ENCODE measurements around the gene SYNGAP1.
"Not testable (repeated sequence)": the region's sequence is repeated elsewhere in the genome, so short reads cannot be mapped to it uniquely, and the experiment has no call there.

SYNGAP1 gene

DNA sequence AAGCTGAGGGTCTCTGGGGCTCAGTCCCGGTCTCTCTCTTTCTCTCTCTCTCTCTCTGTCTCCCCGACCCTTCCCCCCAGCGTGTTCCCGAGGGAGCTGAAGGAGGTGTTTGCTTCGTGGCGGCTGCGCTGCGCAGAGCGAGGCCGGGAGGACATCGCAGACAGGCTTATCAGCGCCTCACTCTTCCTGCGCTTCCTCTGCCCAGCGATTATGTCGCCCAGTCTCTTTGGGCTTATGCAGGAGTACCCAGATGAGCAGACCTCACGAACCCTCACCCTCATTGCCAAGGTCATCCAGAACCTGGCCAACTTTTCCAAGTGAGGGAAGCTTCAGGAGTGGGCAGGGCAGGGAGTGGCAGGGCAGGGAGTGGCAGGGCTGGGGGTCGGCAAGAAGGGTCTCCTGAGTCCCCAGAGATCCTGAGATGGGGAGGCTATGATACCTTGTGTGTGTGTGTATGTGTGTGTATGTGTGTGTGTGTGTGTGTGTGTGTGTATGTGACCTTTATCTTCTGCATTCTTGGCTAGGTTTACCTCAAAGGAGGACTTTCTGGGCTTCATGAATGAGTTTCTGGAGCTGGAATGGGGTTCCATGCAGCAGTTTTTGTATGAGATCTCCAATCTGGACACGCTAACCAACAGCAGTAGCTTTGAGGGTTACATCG lies 20.9 kb downstream of the SYNGAP1 start:
- DNase-seq = no peak

DNA sequence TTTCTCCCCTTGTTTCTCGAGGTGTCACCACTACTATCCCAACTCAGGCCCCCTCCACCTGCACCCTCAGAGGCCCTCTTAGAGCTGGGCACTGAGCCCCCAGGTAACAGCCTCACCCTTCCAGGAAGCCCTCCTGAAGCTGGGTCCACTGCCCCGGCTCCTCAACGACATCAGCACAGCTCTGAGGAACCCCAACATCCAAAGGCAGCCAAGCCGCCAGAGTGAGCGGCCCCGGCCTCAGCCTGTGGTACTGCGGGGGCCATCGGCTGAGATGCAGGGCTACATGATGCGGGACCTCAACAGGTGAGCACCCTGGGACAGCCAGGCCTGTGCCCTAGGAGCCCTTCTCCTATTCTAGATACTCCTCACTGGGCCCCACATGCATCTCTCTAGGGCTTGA lies 21.6 kb downstream of the SYNGAP1 start:
- no peak for DNase-seq

DNA sequence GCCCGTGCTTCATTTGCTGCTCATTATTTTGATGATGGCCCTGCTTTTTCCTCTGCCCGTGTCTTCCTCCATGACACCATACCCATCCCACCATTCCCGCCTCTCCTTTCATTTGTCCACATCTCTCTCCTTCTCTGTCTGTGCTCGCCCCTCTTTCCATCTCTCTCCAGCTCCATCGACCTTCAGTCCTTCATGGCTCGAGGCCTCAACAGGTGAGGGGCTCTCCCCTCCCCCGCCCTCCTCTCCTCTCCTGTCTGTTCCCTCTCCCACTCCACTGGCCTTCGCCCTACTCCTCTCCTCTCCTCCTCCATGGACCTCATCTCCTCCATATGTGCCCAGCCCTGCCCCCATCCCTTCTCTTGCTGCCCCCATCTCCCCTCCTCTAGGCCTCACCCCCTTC lies 22.4 kb downstream of the SYNGAP1 start:
- DNase-seq = no peak

DNA sequence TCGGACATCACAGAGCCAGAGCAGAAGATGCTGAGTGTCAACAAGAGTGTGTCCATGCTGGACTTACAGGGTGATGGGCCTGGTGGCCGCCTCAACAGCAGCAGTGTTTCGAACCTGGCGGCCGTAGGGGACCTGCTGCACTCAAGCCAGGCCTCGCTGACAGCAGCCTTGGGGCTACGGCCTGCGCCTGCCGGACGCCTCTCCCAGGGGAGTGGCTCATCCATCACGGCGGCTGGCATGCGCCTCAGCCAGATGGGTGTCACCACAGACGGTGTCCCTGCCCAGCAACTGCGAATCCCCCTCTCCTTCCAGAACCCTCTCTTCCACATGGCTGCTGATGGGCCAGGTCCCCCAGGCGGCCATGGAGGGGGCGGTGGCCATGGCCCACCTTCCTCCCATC lies 23.2 kb downstream of the SYNGAP1 start:
- no peak for DNase-seq

DNA sequence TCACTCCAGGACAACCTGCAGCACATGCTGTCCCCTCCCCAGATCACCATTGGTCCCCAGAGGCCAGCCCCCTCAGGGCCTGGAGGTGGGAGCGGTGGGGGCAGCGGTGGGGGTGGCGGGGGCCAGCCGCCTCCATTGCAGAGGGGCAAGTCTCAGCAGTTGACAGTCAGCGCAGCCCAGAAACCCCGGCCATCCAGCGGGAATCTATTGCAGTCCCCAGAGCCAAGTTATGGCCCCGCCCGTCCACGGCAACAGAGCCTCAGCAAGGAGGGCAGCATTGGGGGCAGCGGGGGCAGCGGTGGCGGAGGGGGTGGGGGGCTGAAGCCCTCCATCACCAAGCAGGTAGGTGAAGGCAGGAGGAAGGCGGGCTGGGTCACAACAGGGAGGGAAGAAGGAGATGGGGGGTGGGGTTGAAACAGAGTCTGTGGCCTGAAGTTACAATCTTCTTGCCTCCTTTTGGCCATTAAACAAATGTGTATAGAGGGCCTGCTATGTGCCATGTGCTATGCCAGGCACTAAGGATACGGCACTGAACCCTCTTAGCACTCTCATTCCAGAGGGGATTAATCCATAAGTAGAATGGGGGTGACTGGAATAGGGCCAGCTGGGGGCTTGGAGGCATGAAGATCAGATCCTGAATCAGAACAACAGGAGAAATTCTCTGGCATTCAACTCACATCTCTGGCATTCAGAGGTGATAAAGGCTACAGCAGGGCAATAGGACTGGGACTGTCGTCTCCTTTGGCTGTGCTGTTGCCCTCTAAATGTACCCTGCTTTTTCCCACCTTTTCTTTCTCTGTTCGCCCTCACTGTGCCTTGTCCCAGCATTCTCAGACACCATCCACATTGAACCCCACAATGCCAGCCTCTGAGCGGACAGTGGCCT lies 24.0 kb downstream of the SYNGAP1 start:
- DNase-seq = no peak

DNA sequence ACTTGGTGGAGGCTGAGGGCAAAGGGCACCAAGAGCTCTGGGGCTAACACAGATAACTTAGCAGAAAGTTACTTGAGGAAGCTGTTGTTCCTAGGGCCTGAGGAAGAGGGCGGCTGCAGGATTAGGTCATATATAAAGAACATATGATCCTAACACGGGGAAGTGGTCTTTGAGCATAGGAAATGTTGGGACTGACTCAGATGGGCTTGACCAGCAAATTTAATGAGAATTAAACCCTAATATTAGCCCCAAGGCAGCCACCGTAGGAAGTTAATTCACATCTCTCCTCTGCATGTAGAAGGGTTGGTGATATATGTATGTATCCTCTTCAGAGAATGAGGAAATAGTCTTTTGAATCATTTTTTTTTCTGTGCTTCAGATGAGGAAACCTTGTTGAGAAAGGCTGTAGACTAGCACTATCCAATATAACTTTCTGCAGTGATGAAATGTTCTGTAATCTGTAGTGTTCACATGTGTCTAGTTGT lies 25.3 kb downstream of the SYNGAP1 start:
- DNase-seq = no peak

DNA sequence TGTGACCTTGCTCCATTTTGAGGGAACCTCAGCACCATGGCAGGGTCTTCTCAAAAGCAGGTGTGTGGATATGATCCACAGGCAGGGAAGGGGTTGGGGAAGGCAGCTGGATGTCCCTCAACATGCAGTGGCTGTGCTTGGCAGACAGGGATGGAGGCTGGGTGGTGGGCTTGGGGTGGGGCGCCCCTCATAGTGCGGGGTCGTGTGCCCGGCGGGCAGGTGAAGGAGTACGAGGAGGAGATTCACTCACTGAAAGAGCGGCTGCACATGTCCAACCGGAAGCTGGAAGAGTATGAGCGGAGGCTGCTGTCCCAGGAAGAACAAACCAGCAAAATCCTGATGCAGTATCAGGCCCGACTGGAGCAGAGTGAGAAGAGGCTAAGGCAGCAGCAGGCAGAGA lies 26.5 kb downstream of the SYNGAP1 start:
- DNase-seq = no peak

DNA sequence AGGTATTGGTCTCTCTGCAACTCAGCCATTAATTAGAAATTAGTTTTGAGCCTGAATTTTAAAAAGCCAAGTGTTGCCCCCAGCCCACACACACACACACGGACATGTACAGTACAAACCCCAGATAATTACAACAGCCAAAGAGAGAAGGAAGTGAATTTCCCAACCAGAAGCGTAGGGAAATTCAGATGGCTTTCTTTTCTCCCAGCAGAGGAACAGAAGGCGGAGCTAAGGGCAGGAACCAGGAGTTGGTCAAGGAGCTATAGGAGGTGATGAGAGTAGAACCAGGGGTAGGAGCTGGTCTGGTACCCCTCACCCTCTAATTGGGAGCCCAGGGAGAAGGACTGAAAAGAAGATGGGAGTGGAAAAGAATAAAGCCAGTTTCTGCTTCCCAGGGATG lies 30.6 kb downstream of the SYNGAP1 start:
- no peak for DNase-seq

DNA sequence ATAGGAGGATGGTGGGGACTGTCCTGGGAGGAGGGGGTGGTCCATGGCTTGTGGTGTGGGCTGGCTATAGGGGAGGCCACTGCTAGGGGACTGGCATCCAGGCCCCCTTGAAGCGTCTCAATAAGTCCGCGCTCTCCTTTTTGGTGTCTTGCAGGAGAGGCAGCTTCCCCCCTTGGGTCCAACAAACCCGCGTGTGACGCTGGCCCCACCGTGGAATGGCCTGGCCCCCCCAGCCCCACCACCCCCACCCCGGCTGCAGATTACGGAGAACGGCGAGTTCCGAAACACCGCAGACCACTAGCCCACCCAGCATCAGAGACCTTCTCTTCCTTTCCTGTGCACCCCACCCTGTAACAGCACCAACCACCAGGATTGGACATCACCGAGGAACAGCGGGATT lies 31.7 kb downstream of the SYNGAP1 start:
- DNase-seq = no peak

DNA sequence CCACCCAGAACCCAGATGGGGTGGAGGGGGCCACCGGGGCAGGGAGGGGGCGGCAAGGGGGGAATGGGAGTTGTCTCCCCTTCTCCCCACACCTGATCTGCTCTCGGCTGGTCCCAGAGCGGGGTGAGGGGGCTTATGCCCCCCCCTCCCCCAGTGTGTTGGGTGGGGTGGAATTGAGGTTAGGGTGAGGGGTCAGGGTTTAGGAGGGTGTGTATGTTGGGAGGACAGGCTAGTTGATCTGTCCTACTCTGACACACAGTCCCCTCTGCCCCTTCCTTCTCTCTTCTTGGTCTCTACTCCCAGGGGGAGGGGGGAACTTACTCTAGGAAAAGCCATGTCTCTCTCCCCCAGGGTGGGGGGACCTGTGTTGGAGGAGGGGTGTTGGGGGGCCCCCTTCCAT lies 32.6 kb downstream of the SYNGAP1 start:
- no peak for DNase-seq

DNA sequence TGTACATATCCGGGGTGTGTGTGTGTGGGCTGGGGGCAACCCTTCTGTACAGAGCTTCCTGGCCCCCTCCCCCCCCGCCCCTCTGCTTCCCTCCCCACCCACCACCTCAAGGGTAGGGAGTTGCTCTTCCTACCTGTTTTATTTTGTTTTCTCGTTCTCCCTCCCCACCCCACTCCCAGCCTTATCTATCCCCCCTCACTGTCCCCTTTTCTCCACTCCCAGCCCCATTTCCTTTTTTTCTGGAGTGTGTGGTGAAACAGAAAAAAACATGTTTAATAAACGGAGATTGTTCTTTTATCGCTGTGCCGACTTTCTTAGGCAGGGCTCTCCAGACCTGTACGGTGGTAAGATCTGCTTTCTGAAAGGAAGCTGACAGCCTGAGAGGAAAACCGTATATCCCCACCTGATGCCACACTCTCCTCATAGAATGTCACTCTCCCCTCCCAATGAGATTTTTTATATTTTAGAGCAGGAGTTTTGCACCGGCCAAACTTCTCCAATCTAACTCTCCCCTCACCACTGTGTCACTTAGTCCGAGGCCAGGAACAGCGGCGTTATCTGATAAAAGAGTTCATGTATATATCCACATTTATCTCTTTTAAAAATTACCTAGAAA lies 33.6 kb downstream of the SYNGAP1 start:
- DNase-seq = no peak

DNA sequence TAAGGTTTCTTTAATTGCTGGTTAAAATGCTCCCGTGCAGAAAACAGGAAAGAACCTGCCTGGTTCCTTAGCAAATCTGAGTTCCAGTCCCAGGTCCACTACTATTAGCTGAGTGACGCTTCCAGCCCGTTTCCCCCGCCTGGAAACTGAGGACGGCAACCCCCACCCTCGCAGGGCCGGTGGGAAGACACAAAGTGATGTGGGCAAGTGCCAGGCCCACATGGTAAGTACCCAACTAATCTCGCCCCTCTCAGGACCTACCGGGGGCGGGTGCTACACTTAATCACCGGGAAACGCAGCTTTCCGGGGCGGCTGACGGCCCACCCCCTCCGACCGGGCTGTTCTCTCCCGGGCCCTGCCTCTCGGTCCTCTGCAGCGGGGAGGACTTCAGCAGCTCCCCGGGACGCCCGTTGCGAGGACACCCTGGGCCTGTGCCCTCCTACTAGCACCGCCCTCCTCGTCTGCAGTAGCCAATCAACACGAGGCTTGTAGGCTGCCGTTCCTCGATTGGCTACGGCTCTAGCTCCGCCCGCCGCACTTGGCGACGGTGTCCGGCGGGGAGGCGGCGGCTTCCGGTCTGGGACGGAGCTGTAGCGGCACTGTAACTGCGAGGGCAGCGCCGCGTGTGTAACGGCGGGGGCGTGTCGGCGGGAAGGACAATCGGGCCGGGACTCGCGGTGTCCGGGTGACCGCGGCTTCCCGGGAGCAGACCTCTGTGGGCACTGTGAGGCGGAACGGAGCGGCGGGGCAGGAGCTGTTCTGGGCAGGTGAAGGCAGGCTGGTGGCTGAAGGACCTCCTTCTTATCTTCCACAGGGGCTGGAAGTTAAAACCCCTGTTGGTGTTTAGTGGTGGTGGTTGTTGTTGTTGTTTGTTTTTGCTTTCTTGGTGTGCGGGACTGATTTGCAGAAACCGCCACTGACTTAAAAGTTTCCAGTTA lies 34.4 kb downstream of the SYNGAP1 start, which contains the start of gene ZBTB9:
ZBTB9 (plus strand) TSS at position 568 of the 938 bp plus-strand sequence. CDS start 525 bp downstream, outside the sequence.
- peak; percentile 92 for DNase-seq

DNA sequence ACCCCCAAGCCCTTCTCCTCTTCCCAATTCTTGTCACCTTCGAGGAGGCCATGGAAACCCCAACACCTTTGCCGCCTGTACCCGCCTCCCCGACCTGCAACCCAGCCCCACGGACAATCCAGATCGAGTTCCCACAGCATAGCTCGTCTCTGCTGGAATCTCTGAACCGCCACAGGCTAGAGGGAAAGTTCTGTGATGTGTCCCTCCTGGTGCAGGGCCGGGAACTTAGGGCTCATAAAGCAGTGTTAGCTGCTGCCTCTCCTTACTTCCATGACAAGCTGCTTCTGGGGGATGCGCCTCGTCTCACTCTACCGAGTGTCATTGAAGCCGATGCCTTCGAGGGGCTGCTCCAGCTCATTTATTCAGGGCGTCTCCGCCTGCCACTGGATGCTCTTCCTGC lies 35.2 kb downstream of the SYNGAP1 start:
- no peak for DNase-seq

DNA sequence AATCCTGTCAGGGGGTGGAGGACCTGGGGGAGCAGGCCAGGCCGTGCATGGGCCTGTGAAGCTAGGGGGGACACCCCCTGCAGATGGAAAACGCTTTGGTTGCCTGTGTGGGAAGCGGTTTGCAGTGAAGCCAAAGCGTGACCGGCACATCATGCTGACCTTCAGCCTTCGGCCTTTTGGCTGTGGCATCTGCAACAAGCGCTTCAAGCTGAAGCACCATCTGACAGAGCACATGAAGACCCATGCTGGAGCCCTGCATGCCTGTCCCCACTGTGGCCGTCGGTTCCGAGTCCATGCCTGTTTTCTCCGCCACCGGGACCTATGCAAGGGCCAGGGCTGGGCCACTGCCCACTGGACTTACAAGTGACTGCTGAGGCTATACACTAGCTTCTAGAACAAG lies 36.3 kb downstream of the SYNGAP1 start:
- DNase-seq = no peak

DNA sequence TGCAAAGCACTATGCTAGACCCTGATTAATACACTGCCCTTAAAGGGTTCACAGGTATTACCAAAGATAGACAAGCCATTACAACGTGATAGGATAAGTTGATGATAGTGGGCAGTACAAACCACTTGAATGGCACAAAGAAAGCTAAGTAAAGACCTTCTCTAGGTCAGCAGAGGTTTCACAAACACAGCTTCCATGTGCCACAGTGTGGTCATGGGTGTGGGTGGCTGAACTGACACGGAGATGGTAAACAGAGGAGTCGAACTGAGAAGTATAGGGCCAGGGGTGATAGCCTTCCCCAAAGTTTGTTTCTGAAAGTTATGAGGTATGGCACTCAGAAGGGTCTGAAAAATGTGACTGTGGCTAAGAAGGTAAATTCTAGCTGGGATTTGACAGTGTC lies 38.8 kb downstream of the SYNGAP1 start:
- DNase-seq = no peak

DNA sequence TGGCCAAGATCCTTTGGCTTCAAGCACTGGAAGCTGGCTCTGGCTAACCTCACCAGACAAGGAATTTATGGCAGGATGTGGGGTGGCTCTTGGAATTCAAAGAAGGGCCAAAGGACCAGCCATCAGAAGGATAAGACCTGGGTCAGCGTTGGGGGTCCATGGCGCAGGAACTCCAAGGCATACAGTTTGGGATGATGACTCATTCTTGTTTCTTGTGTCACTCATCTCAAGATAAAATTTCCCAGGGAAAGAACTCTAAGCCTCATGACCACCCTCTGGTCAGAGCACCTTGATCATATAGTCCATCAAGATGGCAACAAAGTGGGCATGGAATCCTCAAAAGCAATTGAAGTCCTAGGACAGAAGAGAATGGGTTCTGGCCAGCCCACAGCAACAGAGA lies 39.4 kb downstream of the SYNGAP1 start:
- no peak for DNase-seq

DNA sequence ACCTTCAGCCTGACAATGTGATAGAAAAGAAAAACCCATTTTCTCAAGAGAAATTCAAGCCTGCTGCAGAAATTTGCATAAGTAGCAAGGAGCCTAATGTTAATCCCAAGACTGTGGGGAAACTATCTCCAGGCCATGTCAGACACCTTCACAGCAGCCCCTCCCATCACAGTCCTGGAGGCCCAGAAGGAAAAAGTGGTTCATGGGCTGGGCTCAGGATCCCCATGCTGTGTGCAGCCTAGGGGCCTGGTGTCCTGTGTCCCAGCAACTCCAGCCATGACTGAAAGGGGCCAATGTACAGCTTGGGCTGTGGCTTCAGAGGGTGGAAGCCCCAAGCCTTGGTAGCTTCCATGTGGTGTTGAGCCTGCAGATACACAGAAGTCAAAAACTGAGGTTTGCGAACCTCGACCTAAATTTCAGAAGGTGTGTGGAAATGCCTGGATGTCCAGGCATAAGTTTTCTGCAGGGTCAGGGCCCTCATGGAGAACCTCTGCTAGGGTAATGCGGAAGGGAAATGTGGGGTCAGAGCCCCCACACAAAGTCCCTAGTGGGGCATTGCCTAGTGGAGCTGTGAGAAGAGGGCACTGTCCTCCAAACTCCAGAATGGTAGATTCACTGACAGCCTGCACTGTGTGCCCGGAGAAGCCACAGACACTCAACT lies 46.3 kb downstream of the SYNGAP1 start:
- DNase-seq = no peak

DNA sequence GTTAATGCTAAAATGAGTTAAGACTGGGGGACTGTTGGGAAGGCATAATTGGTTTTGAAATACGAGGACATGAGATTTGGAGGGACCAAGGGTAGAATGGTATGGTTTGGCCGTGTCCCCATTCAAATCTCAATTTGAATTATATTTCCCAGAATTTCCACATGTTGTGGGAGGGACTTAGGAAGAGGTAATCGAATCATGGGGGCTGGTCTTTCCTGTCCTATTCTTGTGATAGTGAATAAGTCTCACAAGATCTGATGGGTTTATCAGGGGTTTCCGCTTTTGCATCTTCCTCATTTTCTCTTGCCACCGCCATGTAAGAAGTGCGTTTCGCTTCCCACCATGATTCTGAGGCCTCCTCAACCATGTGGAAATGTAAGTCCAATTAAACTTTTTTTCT lies 47.2 kb downstream of the SYNGAP1 start:
- no peak for DNase-seq

DNA sequence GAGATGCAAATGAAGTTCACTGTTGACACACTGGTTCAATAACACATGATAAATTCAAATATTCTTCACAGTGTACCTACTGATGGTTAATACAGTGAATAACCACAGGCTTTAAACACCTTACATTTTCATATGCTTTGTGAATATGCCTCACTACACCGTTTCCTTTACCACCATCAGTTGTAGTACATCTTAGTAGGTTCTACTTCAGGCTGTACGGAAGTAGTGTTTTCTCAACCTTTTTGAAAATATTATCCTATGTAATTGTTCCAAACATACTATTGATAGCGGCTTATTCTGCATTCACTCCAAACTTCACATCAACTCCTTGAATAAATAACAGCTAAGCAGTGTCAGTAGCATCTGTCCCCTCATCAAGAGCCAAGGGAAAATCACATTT lies 49.8 kb downstream of the SYNGAP1 start:
- no peak for DNase-seq

DNA sequence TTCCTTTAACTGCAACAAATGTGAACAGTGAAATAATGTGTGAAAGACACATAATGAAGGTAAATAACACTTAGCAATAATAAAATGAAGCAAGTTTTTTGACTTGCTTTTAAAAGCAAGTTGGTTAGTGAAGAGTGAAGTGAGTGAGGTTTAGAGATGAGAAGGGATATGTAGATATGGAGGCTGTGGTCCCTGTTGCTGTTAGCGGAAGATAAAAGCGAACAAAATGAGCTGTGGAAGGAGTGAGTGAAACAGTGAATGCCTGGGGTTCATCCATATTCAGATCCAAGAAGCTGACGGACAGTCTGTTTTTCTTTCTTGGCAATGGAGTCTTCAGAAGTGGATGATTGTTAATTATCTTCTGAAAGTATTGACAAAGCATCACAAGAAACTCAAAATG lies 58.0 kb downstream of the SYNGAP1 start:
- DNase-seq = no peak

DNA sequence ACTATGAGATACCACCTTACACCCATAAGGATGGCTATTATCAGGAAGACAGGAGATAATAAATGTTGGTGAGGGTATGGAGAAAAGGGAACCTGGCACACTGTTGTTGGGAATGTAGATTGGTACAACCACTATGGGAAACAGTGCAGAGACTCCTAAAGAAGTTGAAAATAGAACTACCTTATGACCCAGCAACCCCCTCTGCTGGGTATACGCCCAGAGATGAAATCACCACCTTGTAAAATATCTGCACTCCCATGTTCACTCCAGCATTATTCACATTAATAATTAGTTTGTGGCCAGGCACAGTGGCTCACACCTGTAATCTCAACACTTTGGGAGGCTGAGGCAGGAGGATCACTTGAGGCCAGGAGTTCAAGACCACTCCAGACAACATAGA lies 61.3 kb downstream of the SYNGAP1 start:
- no peak for DNase-seq

DNA sequence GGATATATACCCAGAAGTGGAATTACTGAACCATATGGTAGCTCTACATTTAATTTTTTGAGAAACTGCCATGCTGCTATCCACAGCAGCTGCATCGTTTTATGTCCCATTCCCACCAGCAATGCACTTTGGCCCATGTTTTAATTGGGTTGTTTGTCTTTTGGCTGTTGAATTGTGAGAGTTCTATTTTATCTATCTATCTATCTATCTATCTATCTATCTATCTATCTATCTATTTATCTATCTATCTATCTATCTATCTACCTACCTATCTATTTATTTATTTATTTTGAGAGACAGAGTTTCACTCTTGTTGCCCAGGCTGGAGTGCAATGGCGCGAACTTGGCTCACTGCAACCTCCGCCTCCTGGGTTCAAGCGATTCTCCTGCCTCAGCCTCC lies 62.8 kb downstream of the SYNGAP1 start:
- not testable (repeated sequence) for DNase-seq

Data from central memory CD4-positive, alpha-beta T cell (primary cell).